HepG2 (cell line): ENCODE measurements around the gene AMZ2. TPM values are rescaled to one million over a fixed set of nuclear protein-coding genes. Genes with fewer than 3 reads are reported as not detected.

Experiments
- ATAD3A ChIP-seq: sonication (generic); formaldehyde crosslinking; IDR thresholded peaks from 2 replicates; pipeline ENCODE4 v1.4.0; 2020; ENCODE audit warnings: missing genetic modification reagents
- ATF6 ChIP-seq: sonication (generic); formaldehyde crosslinking; conservative IDR thresholded peaks from 2 replicates; pipeline ENCODE4 v1.4.0; 2020; ENCODE audit warnings: missing genetic modification reagents
- KDM1A ChIP-seq: IDR thresholded peaks from 2 replicates; pipeline ENCODE4 v1.6.1; 2016; ENCODE audit warnings: missing compliant biosample characterization
- NBN ChIP-seq: fragments of 450-650 bp; conservative IDR thresholded peaks from 2 replicates; pipeline ENCODE4 v1.6.1; 2017
- NFE2L2 ChIP-seq: fragments of 150-350 bp; IDR thresholded peaks from 2 replicates; pipeline ENCODE4 v1.6.1; 2014; ENCODE audit warnings: low read length
- PHB2 ChIP-seq: fragments of 450-650 bp; IDR thresholded peaks from 2 replicates; pipeline ENCODE4 v1.6.1; 2018; ENCODE audit not compliant: partially characterized antibody
- RARG ChIP-seq: sonication (generic); formaldehyde crosslinking; IDR thresholded peaks from 2 replicates; pipeline ENCODE4 v1.4.0; 2020; ENCODE audit warnings: low read depth, mild to moderate bottlenecking, missing genetic modification reagents
- SALL1 ChIP-seq: sonication (generic); formaldehyde crosslinking; IDR thresholded peaks from 2 replicates; pipeline ENCODE4 v1.8.0; 2022; ENCODE audit warnings: mild to moderate bottlenecking, missing genetic modification reagents
- TGIF2 ChIP-seq: IDR thresholded peaks from 2 replicates; pipeline ENCODE4 v1.6.1; 2016; ENCODE audit warnings: control low read depth, missing compliant biosample characterization
- ZNF30 ChIP-seq: sonication (generic); formaldehyde crosslinking; IDR thresholded peaks from 2 replicates; pipeline ENCODE4 v1.5.0; 2020; ENCODE audit warnings: mild to moderate bottlenecking, missing genetic modification reagents
- ZNF441 ChIP-seq: sonication (generic); formaldehyde crosslinking; IDR thresholded peaks from 2 replicates; pipeline ENCODE4 v1.7.0; 2021; ENCODE audit warnings: missing genetic modification reagents, borderline replicate concordance
- ZNF510 ChIP-seq: sonication (generic); formaldehyde crosslinking; IDR thresholded peaks from 2 replicates; pipeline ENCODE4 v1.4.0; 2020; ENCODE audit warnings: low read depth, mild to moderate bottlenecking, missing genetic modification reagents
- ZNF512B ChIP-seq: sonication (generic); formaldehyde crosslinking; IDR thresholded peaks from 2 replicates; pipeline ENCODE4 v1.5.1; 2020; ENCODE audit warnings: missing genetic modification reagents, mild to moderate bottlenecking, borderline replicate concordance
- ZNF709 ChIP-seq: sonication (generic); formaldehyde crosslinking; IDR thresholded peaks from 2 replicates; pipeline ENCODE4 v1.5.0; 2020; ENCODE audit warnings: mild to moderate bottlenecking, missing genetic modification reagents
- ZNF772 ChIP-seq: sonication (generic); formaldehyde crosslinking; IDR thresholded peaks from 2 replicates; pipeline ENCODE4 v1.5.0; 2020; ENCODE audit warnings: mild to moderate bottlenecking, missing genetic modification reagents
- ZNF776 ChIP-seq: sonication (generic); formaldehyde crosslinking; IDR thresholded peaks from 2 replicates; pipeline ENCODE4 v1.4.0; 2020; ENCODE audit warnings: mild to moderate bottlenecking, missing genetic modification reagents
- polyA plus RNA-seq, 8 experiments: library from polyadenylated mRNA; depleted of rRNA in 3 of 8; stranded (reverse) in 7 of 8; unstranded in 1 of 8; fragments of >200 nt; fragmentation: Illumina TruSeq in 4 of 8; extraction: Trizol in 4 of 8; gene quantifications; 2 replicates each; pipeline versions ENCODE4 v1.2.1 to v1.2.3, GENCODE V29; 2011 to 2016; ENCODE audit warnings: low read depth in 4 of 8, missing spikeins in 1 of 8, mixed read lengths in 1 of 8; ENCODE audit not compliant: insufficient read depth in 1 of 8
- total RNA-seq, 5 experiments: library from RNA; depleted of rRNA; stranded (reverse); fragments of >200 nt; fragmentation: Illumina TruSeq; extraction: Trizol; gene quantifications; 2 replicates each; pipeline ENCODE4 v1.2.3, GENCODE V29; 2016; ENCODE audit warnings: low read depth in 1 of 5
- TF ChIP-seq, protein P1 (sequence below): IDR thresholded peaks from 2 replicates; pipeline ENCODE4 v1.6.1; 2016; ENCODE audit warnings: low read depth
- TF ChIP-seq, protein P2 (sequence below): sonication (generic); formaldehyde crosslinking; conservative IDR thresholded peaks from 2 replicates; pipeline ENCODE4 v1.8.0; 2022; ENCODE audit warnings: missing genetic modification reagents
- TF ChIP-seq, protein P3 (sequence below): sonication (generic); formaldehyde crosslinking; IDR thresholded peaks from 2 replicates; pipeline ENCODE4 v1.5.0; 2020; ENCODE audit warnings: mild to moderate bottlenecking, missing genetic modification reagents

AMZ2 gene
- total and polyA plus RNA-seq, 2 of the 13 experiments (the other 11 are each of a cell fraction or from before 2014, with no cell fraction given): 86.9 to 90.2 TPM

DNA sequence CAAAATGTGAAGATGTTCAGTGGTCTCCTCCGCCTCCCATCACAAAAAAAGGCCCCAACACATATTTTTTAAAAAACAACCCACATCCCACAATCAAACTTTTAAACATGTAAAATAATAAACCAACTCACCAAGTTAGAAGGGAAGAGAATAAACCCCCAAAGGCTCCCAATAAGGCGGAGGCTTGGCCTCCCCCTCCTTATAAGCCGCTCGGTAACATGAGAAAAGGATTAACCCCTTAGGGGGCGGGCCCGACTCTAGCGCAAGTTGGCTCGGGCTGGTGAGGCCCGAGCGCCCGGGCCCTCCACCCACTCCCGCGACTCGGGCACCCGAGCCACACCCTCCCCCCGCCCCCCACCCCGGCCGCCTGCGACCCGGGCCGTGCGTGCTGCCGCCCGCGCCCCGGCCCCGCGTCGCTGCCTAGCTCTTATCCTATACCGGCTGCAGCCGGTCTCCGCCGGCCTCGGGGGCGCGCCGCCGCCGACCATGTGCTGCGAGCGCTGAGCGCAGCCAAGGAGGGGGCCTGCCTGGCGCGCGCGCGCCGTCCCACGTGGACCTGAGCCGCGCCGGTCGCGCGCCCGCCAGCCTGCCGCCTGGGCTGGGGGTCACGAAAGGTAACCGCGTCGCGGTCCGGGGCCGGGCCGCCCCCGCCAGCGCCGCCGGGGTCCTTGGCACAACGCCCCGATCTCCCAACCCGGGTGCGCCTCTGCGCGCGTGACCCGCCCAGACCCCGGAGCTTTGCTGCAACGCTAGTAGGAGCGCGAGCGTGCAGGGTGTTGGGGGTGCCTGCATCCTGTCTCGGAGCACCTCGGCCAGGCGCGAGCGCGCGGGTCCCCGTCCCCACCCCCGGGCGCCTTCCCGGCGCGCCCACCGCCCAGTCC is 43.4 kb downstream of the AMZ2 start, which contains the start of the genes ARSG and SLC16A6 (continued):
- TF ChIP-seq, protein P1, sequence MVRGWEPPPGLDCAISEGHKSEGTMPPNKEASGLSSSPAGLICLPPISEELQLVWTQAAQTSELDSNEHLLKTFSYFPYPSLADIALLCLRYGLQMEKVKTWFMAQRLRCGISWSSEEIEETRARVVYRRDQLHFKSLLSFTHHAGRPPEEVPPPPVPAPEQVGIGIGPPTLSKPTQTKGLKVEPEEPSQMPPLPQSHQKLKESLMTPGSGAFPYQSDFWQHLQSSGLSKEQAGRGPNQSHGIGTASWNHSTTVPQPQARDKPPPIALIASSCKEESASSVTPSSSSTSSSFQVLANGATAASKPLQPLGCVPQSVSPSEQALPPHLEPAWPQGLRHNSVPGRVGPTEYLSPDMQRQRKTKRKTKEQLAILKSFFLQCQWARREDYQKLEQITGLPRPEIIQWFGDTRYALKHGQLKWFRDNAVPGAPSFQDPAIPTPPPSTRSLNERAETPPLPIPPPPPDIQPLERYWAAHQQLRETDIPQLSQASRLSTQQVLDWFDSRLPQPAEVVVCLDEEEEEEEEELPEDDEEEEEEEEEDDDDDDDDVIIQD: no peak
- TF ChIP-seq ZNF510 (CRISPR knock-in tag) (no peak), SALL1 (CRISPR knock-in tag) (peak; percentile 33; the same call in 1 of the 2 replicates), TGIF2 (CRISPR knock-in tag) (no peak), ATAD3A (no peak), ZNF512B (CRISPR knock-in tag) (no peak), NFE2L2 (no peak), ZNF30 (CRISPR knock-in tag) (no peak), ZNF772 (CRISPR knock-in tag) (no peak), ATF6 (CRISPR knock-in tag) (no peak), KDM1A (CRISPR knock-in tag) (no peak), NBN (no peak), ZNF776 (CRISPR knock-in tag) (peak; percentile 44; the same call in 1 of the 2 replicates), ZNF709 (CRISPR knock-in tag) (0 out of 2 replicates have a peak, but pooled peaks have one; percentile 3), PHB2 (no peak), ZNF441 (CRISPR knock-in tag) (peak; percentile 70; the same call in 1 of the 2 replicates), RARG (CRISPR knock-in tag) (no peak; the same call in 1 of the 2 replicates)
- TF ChIP-seq, protein P2, sequence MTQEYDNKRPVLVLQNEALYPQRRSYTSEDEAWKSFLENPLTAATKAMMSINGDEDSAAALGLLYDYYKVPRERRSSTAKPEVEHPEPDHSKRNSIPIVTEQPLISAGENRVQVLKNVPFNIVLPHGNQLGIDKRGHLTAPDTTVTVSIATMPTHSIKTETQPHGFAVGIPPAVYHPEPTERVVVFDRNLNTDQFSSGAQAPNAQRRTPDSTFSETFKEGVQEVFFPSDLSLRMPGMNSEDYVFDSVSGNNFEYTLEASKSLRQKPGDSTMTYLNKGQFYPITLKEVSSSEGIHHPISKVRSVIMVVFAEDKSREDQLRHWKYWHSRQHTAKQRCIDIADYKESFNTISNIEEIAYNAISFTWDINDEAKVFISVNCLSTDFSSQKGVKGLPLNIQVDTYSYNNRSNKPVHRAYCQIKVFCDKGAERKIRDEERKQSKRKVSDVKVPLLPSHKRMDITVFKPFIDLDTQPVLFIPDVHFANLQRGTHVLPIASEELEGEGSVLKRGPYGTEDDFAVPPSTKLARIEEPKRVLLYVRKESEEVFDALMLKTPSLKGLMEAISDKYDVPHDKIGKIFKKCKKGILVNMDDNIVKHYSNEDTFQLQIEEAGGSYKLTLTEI (CRISPR knock-in tag): no peak
- TF ChIP-seq, protein P3, sequence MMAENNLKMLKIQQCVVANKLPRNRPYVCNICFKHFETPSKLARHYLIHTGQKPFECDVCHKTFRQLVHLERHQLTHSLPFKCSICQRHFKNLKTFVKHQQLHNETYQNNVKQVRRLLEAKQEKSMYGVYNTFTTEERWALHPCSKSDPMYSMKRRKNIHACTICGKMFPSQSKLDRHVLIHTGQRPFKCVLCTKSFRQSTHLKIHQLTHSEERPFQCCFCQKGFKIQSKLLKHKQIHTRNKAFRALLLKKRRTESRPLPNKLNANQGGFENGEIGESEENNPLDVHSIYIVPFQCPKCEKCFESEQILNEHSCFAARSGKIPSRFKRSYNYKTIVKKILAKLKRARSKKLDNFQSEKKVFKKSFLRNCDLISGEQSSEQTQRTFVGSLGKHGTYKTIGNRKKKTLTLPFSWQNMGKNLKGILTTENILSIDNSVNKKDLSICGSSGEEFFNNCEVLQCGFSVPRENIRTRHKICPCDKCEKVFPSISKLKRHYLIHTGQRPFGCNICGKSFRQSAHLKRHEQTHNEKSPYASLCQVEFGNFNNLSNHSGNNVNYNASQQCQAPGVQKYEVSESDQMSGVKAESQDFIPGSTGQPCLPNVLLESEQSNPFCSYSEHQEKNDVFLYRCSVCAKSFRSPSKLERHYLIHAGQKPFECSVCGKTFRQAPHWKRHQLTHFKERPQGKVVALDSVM (CRISPR knock-in tag): no peak
